GM12892 (cell line): ENCODE results near the gene COL13A1.

ENCODE experiments used
- POLR2A ChIP-seq: IDR thresholded peaks from 2 replicates; pipeline ENCODE4 v1.6.1; 2011; ENCODE audit warnings: low read depth, low read length, control low read depth
- POLR2AphosphoS5 ChIP-seq: IDR thresholded peaks from 2 replicates; pipeline ENCODE4 v1.6.1; 2011; ENCODE audit warnings: low read depth, low read length, control low read depth
- TAF1 ChIP-seq: IDR thresholded peaks from 2 replicates; pipeline ENCODE4 v1.6.1; 2011; ENCODE audit warnings: low read depth, mild to moderate bottlenecking, control low read depth, low read length, borderline replicate concordance

- TF ChIP-seq POLR2AphosphoS5, result no peak
- TF ChIP-seq POLR2A, result no peak
- no peak for TF ChIP-seq TAF1
Observed at GRCh38 chr10:69792341-69792740, 9.4 kb upstream of the COL13A1 start.
